Measurements from ENCODE around the gene TSPAN13.

TSPAN13 gene

DNA sequence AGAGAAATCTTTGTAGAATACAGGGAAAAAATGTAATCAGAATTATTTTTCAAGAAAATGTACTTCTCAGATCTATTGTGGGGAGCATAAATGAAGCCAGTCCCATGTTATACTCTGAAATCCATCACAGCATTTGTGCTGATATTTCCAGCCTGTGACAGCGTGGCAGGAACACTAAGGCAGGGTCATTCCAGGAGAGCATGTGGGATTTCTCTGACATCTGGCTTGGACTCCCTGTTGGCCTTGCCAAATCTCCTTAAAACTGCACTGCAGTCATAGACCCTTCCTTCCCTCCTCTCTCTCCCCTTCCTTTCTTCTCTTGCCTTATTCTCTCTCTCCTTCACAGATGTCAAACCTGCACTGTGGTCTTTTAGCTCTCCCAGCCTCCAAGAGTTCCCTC lies 6.5 kb upstream of the TSPAN13 start:
- Histone ChIP-seq H4K20me1 (ENCODE audit: insufficient read depth, low read length) (no peaks in the 10 kb centered on the region), H3K27ac (ENCODE audit: low read length) (no peak overlapping the region)
- TF ChIP-seq, protein P1, sequence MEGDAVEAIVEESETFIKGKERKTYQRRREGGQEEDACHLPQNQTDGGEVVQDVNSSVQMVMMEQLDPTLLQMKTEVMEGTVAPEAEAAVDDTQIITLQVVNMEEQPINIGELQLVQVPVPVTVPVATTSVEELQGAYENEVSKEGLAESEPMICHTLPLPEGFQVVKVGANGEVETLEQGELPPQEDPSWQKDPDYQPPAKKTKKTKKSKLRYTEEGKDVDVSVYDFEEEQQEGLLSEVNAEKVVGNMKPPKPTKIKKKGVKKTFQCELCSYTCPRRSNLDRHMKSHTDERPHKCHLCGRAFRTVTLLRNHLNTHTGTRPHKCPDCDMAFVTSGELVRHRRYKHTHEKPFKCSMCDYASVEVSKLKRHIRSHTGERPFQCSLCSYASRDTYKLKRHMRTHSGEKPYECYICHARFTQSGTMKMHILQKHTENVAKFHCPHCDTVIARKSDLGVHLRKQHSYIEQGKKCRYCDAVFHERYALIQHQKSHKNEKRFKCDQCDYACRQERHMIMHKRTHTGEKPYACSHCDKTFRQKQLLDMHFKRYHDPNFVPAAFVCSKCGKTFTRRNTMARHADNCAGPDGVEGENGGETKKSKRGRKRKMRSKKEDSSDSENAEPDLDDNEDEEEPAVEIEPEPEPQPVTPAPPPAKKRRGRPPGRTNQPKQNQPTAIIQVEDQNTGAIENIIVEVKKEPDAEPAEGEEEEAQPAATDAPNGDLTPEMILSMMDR (IDR thresholded peaks at IDR 0.05; ENCODE audit: low read depth, low read length): no peak
- TF ChIP-seq EZH2phosphoT487 (IDR thresholded peaks at IDR 0.05; ENCODE audit: low read depth): no peak

DNA sequence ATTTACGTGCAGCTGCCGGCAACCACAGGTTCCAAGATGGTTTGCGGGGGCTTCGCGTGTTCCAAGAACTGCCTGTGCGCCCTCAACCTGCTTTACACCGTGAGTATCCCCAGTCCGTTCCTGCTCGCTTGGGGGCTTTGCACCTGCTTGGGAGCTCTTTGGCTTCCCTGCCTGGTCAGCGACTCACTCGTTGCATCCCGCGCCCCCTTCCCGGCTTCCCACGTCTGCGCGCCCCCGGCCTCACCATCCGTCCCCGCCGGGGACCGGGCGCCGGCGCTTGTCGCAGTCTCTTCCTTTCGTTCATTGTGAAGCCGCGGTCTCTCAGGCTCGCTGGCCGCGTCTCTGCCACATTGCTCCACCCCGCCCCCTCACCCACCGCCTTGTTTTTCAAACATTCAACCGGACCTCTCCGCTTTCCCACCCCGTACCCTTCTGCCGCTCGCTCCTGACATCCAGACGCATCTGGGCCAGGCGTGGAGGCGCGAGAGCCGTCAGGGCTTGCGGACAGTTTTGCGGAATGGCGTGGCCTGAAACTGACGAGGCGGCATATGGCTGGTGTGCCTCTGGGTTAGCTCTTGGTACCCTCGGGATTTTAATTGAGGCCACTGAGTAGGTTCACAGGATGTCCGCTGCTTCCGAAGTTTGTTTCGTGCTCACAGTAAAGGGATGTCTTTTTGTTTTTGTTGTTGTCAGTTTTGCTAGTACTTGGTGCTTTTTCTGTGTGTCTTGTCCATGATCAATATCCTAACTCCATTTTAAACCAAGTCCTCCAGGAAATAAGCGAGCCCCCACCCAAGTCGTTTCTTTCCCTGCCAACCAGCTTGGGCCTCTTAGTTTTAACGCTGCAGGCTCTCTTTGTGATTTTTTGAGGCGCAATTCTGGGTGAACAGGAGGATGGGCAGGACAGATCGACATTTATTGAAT lies 639 bp downstream of the TSPAN13 start:
- Histone ChIP-seq H2AFZ (ENCODE audit: low read depth, low read length) (peak overlapping the region; percentile 65), H3K27ac (ENCODE audit: low read length) (no peak overlapping the region), H3K9ac (ENCODE audit: low read length) (peak overlapping the region; percentile 53)

More for the DNA sequence above, 6.5 kb upstream of the TSPAN13 start:
- Histone ChIP-seq H3K9me3 (ENCODE audit: insufficient read depth, low read length) (no peaks in the 10 kb centered on the region), H3K79me2 (ENCODE audit: low read length) (no peaks in the 10 kb centered on the region), H3K9ac (ENCODE audit: low read length) (no peak overlapping the region), H3K4me1 (ENCODE audit: low read length) (no peaks in the 10 kb centered on the region), H3K4me2 (ENCODE audit: low read length) (no peak overlapping the region), H3K27me3 (ENCODE audit: low read depth, low read length) (no peaks in the 10 kb centered on the region), H2AFZ (ENCODE audit: low read depth, low read length) (no peak overlapping the region), H3K36me3 (replicated peaks; ENCODE audit: low read depth, low read length) (no peaks in the 10 kb centered on the region), H3K4me3 (ENCODE audit: low read length) (no peak overlapping the region)

GRCh38 chr7:16754856-16755317 lies 1.3 kb downstream of the TSPAN13 start:
- no peak overlapping the region for H3K9ac ChIP-seq (ENCODE audit: low read length)
- H3K4me2 ChIP-seq (ENCODE audit: low read length): peak overlapping the region; percentile 80
- H3K9me3 ChIP-seq (ENCODE audit: insufficient read depth, low read length): no peaks in the 10 kb centered on the region
- no peak overlapping the region for H3K27ac ChIP-seq (ENCODE audit: low read length)
- TF ChIP-seq EZH2phosphoT487 (IDR thresholded peaks at IDR 0.05; ENCODE audit: low read depth): no peak
- TF ChIP-seq, protein P1 (IDR thresholded peaks at IDR 0.05; ENCODE audit: low read depth, low read length): no peak
- no peaks in the 10 kb centered on the region for H3K4me1 ChIP-seq (ENCODE audit: low read length)
- no peaks in the 10 kb centered on the region for H4K20me1 ChIP-seq (ENCODE audit: insufficient read depth, low read length)
- 0 out of 2 replicates have a peak, but pooled peaks cover 10% of the 10 kb centered on the region for H3K27me3 ChIP-seq (ENCODE audit: low read depth, low read length)
- H2AFZ ChIP-seq (ENCODE audit: low read depth, low read length): no peak overlapping the region
- H3K79me2 ChIP-seq (ENCODE audit: low read length): no peaks in the 10 kb centered on the region
- H3K4me3 ChIP-seq (ENCODE audit: low read length): peak overlapping the region; percentile 92; the same call in 1 of the 2 replicates
- H3K36me3 ChIP-seq (replicated peaks; ENCODE audit: low read depth, low read length): no peaks in the 10 kb centered on the region

More for the DNA sequence above, 639 bp downstream of the TSPAN13 start:
- Histone ChIP-seq H3K79me2 (ENCODE audit: low read length) (no peaks in the 10 kb centered on the region), H3K9me3 (ENCODE audit: insufficient read depth, low read length) (no peaks in the 10 kb centered on the region), H3K4me1 (ENCODE audit: low read length) (no peaks in the 10 kb centered on the region), H3K4me2 (ENCODE audit: low read length) (peak overlapping the region; percentile 80), H3K36me3 (replicated peaks; ENCODE audit: low read depth, low read length) (no peaks in the 10 kb centered on the region), H3K4me3 (ENCODE audit: low read length) (peak overlapping the region; percentile 92), H3K27me3 (ENCODE audit: low read depth, low read length) (0 out of 2 replicates have a peak, but pooled peaks cover 10% of the 10 kb centered on the region), H4K20me1 (ENCODE audit: insufficient read depth, low read length) (no peaks in the 10 kb centered on the region)
- TF ChIP-seq, protein P1 (IDR thresholded peaks at IDR 0.05; ENCODE audit: low read depth, low read length): no peak
- no peak for TF ChIP-seq EZH2phosphoT487 (IDR thresholded peaks at IDR 0.05; ENCODE audit: low read depth)

DNA sequence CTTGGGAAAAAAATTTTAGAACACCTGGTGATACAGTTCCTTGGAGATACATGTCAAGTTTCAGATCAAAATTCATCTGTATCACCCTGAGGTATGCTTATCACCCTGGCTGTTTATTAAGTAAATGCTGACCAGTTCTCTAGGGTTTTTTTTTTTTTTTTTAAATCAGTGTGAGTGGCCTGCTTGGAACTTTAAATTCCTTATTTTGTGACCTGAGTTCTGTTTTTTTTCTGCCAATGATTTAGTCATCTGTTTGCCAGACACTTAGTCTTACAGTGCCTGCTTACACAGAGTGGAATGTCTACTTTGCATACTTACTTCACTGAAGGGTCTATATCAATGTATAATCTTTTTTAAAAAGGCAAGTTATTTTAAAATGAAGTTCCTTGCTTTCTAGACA lies 1.8 kb downstream of the TSPAN13 start:
- Histone ChIP-seq H4K20me1 (ENCODE audit: insufficient read depth, low read length) (no peaks in the 10 kb centered on the region), H3K9ac (ENCODE audit: low read length) (no peak overlapping the region), H3K36me3 (replicated peaks; ENCODE audit: low read depth, low read length) (no peaks in the 10 kb centered on the region), H3K4me2 (ENCODE audit: low read length) (no peak overlapping the region), H2AFZ (ENCODE audit: low read depth, low read length) (no peak overlapping the region), H3K9me3 (ENCODE audit: insufficient read depth, low read length) (no peaks in the 10 kb centered on the region), H3K27me3 (ENCODE audit: low read depth, low read length) (0 out of 2 replicates have a peak, but pooled peaks cover 10% of the 10 kb centered on the region), H3K79me2 (ENCODE audit: low read length) (no peaks in the 10 kb centered on the region), H3K27ac (ENCODE audit: low read length) (no peak overlapping the region), H3K4me1 (ENCODE audit: low read length) (no peaks in the 10 kb centered on the region), H3K4me3 (ENCODE audit: low read length) (no peak overlapping the region)
- TF ChIP-seq, protein P1 (IDR thresholded peaks at IDR 0.05; ENCODE audit: low read depth, low read length): no peak
- no peak for TF ChIP-seq EZH2phosphoT487 (IDR thresholded peaks at IDR 0.05; ENCODE audit: low read depth)

Measured in OCI-LY3 (cell line).